Glutamatergic neuron (in vitro differentiated cells): ENCODE data around the gene MVB12A. TPM values are rescaled to one million over a fixed set of nuclear protein-coding genes. Genes with fewer than 3 reads are reported as not detected.

ENCODE experiments used
- DNase-seq: peaks from one replicate; pipeline ENCODE4 v3.0.0; 2022
- H3K27ac Mint-ChIP-seq: one replicate; pipeline ENCODE4 v1.8.0; 2020; ENCODE audit warnings: mild to moderate bottlenecking, mixed read lengths, inconsistent platforms; ENCODE audit not compliant: unreplicated experiment
- H3K27me3 Mint-ChIP-seq: one replicate; pipeline ENCODE4 v1.8.0; 2020; ENCODE audit warnings: mild to moderate bottlenecking, moderate library complexity, mixed read lengths, inconsistent platforms; ENCODE audit not compliant: unreplicated experiment
- H3K36me3 Mint-ChIP-seq: one replicate; pipeline ENCODE4 v1.8.0; 2020; ENCODE audit warnings: mild to moderate bottlenecking, mixed read lengths, inconsistent platforms; ENCODE audit not compliant: unreplicated experiment
- H3K4me1 Mint-ChIP-seq: one replicate; pipeline ENCODE4 v1.8.0; 2020; ENCODE audit warnings: mild to moderate bottlenecking, low read depth, mixed read lengths, inconsistent platforms; ENCODE audit not compliant: unreplicated experiment
- H3K4me3 Mint-ChIP-seq: one replicate; pipeline ENCODE4 v1.8.0; 2020; ENCODE audit warnings: mild to moderate bottlenecking, mixed read lengths, inconsistent platforms; ENCODE audit not compliant: unreplicated experiment
- H3K9me3 Mint-ChIP-seq: one replicate; pipeline ENCODE4 v1.8.0; 2020; ENCODE audit warnings: mild to moderate bottlenecking, moderate library complexity, mixed read lengths, inconsistent platforms; ENCODE audit not compliant: unreplicated experiment
- total RNA-seq: library from RNA; stranded (reverse); fragmentation: NEBNext Ultra II Directional; extraction: Animal tissue kit (Norgen Biotek cat#: 25700); gene quantifications from one replicate; pipeline ENCODE4 v1.2.1, GENCODE V29; 2021; ENCODE audit not compliant: unreplicated experiment
- TF ChIP-seq, protein P1 (sequence below): fragments of 200-600 bp; sonication (generic); IDR thresholded peaks from one replicate; pipeline ENCODE4 v1.5.0; 2021; ENCODE audit not compliant: partially characterized antibody, unreplicated experiment

MVB12A gene
- total RNA-seq, 1 donor from 2014 or later: 38.8 TPM

DNA sequence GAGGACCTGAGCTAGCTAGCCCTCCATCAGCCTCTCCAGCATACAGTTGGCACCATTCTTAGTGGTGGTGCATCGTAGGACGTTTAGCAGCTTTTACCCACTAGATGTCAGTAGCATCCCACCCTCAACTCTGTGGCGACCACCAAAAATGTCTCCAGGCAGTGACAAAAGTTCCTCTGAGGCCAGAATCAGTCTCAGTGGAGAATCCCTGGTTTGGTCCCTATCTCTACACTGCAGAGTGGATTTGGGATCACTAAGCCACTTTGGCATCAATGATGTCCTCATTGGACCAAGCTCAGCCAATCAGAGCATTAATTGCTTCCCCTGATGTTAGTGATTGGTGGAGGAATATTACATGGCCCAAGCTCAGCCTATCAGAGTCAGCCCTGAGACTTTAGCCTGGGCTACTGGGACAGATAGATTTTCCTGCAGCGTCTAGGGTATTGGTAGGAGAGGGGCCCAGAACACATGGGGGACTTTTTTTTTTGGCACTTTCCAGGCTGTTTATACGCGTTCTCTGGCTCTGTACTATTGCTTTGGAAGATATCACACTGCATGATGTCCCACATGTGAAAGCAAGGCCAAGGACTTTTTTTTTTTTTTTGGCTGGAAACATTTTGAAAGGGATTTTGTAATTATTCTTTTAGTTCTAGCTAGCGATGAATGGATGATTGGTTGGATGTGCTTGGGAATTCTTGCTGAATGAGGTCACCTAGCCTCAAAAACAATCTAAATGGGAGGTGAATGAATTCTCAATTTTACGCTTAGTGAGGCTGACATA lies 21.6 kb downstream of the MVB12A start:
- no peaks in the 10 kb centered on the region for H3K4me1 Mint-ChIP-seq
- H3K27ac Mint-ChIP-seq: no peak overlapping the region
- H3K4me3 Mint-ChIP-seq: no peak overlapping the region
- TF ChIP-seq, protein P1, sequence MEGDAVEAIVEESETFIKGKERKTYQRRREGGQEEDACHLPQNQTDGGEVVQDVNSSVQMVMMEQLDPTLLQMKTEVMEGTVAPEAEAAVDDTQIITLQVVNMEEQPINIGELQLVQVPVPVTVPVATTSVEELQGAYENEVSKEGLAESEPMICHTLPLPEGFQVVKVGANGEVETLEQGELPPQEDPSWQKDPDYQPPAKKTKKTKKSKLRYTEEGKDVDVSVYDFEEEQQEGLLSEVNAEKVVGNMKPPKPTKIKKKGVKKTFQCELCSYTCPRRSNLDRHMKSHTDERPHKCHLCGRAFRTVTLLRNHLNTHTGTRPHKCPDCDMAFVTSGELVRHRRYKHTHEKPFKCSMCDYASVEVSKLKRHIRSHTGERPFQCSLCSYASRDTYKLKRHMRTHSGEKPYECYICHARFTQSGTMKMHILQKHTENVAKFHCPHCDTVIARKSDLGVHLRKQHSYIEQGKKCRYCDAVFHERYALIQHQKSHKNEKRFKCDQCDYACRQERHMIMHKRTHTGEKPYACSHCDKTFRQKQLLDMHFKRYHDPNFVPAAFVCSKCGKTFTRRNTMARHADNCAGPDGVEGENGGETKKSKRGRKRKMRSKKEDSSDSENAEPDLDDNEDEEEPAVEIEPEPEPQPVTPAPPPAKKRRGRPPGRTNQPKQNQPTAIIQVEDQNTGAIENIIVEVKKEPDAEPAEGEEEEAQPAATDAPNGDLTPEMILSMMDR: peak; percentile 34
- H3K27me3 Mint-ChIP-seq: peaks cover 3% of the 10 kb centered on the region
- no peak for DNase-seq
- H3K9me3 Mint-ChIP-seq: peaks cover 4% of the 10 kb centered on the region
- no peaks in the 10 kb centered on the region for H3K36me3 Mint-ChIP-seq

DNA sequence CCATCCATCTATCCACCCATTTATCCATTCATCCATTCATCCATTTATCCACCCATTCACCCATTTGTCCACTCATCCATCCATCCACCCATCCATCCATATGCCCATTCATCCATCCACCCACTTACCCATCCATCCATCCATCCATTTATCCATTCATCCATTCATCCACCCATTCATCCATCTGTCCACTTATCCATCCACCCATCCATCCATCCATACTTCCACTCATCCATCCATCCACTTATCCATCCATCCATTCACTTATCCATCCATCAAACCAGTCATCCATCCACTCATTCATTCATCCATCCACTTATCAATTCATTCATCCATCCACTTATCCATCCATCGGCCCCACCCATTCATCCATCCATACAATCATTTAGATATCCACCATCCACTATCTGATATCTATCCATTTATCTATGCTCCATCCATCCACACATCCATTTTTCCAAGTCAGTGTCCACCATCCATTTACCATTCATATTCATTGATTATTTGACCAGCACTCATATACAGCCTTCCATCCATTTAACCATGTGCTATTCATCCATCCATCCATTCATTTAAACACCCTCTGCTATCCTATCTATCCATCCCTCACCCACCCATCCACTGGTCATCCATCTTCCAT lies 25.8 kb downstream of the MVB12A start:
- peaks cover 5% of the 10 kb centered on the region for H3K36me3 Mint-ChIP-seq
- H3K9me3 Mint-ChIP-seq: peaks cover 2% of the 10 kb centered on the region
- TF ChIP-seq, protein P1: no peak
- H3K4me1 Mint-ChIP-seq: no peaks in the 10 kb centered on the region
- no peak overlapping the region for H3K4me3 Mint-ChIP-seq
- H3K27me3 Mint-ChIP-seq: peaks cover 11% of the 10 kb centered on the region
- DNase-seq: no peak
- H3K27ac Mint-ChIP-seq: no peak overlapping the region

DNA sequence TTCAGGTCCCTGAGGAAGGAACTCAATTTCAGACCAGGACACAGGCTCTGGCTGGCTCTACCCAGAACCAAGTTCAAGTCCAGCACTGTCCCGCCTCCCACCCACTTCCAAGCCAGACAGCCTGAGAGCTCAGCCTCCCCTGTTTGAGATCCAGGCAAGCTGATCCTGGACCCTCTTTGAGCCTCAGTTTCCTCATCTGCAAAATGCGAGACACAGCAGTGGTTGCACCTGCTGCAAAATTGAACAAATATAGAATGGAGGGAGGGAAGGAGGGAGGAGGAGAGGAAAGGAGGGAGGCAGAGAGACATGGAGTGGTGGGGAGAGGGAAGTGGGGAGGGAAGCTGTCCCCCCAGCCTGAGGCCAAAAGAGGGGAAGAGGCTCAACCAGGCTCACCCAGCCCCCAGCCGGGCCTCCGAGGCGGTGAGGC lies 27.9 kb downstream of the MVB12A start:
- peaks cover 11% of the 10 kb centered on the region for H3K27me3 Mint-ChIP-seq
- peak overlapping the region; percentile 64 for H3K4me3 Mint-ChIP-seq
- H3K27ac Mint-ChIP-seq: no peak overlapping the region
- H3K4me1 Mint-ChIP-seq: no peaks in the 10 kb centered on the region
- DNase-seq: no peak
- TF ChIP-seq, protein P1: no peak
- H3K36me3 Mint-ChIP-seq: peaks cover 5% of the 10 kb centered on the region
- H3K9me3 Mint-ChIP-seq: peaks cover 2% of the 10 kb centered on the region

DNA sequence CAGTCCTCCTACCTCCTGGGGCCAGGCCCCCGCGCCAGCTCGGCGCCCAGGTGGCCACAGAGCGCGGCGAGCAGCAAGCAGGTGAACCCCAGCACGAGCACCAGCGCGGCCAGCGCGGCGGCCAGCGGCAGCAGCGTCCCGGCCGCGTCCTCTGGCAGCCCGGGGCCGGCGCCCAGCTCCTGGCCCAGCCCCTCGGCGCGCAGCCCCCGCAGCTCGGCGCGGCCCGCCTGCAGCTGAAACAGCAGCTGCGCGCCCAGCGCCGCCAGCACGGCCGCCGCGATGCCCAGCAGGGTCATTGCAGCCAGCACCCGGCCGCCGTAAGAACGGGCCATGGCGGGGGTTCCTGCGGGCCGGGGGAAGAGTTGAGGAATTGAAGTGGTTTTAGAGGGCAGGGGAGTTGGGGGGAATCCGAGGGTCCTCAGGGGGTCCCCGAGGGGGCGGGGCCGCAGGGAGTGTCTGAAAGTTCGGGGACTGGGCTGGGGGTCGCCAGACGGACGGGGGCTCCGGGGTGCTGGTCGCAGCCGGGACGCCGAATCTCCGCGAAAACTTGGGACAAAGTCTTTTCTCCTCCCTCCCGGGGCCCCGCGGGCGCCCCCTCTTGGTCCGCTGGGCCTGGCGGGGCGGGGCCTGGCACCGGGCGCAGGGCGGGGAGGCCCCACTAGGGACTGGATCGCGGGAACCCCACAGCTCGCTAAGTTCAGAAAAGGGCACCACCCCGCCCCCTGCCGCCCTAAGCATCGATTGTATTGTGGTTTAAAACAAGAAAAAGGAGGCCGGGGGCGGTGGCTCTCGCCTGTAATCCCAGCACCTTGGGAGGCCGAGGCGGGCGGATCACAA lies 28.5 kb downstream of the MVB12A start, which contains the start of gene TMEM221:
TSS of gene TMEM221 (minus strand) at position 538 of the 837 bp plus-strand sequence. CDS start at position 332, 206 bp downstream.
- H3K4me3 Mint-ChIP-seq: peak within 1 kb of the TSS; percentile 64
- H3K36me3 Mint-ChIP-seq: peaks cover 5% of the 10 kb centered on the region
- H3K27ac Mint-ChIP-seq: no peak within 1 kb of the TSS
- peaks cover 3% of the 10 kb centered on the region for H3K9me3 Mint-ChIP-seq
- peaks cover 11% of the 10 kb centered on the region for H3K27me3 Mint-ChIP-seq
- DNase-seq: peak; percentile 59
- no peaks in the 10 kb centered on the region for H3K4me1 Mint-ChIP-seq
- TF ChIP-seq, protein P1: peak; percentile 38
